HepG2 (cell line): ENCODE measurements around the gene CENPL. TPM values are rescaled to one million over a fixed set of nuclear protein-coding genes. Genes with fewer than 3 reads are reported as not detected.
A peak's percentile ranks its signal among the peaks of the same experiment; 100 is the strongest.

Experiments
- ELF3 ChIP-seq: IDR thresholded peaks from 2 replicates; pipeline ENCODE4 v1.6.1; 2016; ENCODE audit warnings: missing genetic modification reagents, missing compliant biosample characterization
- GABPA ChIP-seq, 2 experiments: IDR thresholded peaks; 2 replicates each; pipeline ENCODE4 v1.6.1; 2011 to 2016; ENCODE audit warnings: low read depth in 2 of 2, low read length in 1 of 2, missing biosample characterization in 1 of 2, missing genetic modification characterization in 1 of 2
- HOXA3 ChIP-seq: sonication (generic); formaldehyde crosslinking; IDR thresholded peaks from 2 replicates; pipeline ENCODE4 v1.5.0; 2020; ENCODE audit warnings: missing genetic modification reagents
- ISL2 ChIP-seq: sonication (generic); formaldehyde crosslinking; IDR thresholded peaks from 2 replicates; pipeline ENCODE4 v1.5.0; 2020; ENCODE audit warnings: missing genetic modification reagents
- KDM5B ChIP-seq: sonication (generic); formaldehyde crosslinking; IDR thresholded peaks from 2 replicates; pipeline ENCODE4 v1.4.0; 2020; ENCODE audit warnings: missing genetic modification reagents, mild to moderate bottlenecking, borderline replicate concordance
- NR2F1 ChIP-seq, 2 experiments: fragments of 450-650 bp in 1 of 2; formaldehyde crosslinking in 1 of 2; IDR thresholded peaks; 2 replicates each; pipeline versions ENCODE4 v1.5.0 to v1.6.1; 2016 to 2020; ENCODE audit warnings: mild to moderate bottlenecking in 1 of 2, missing compliant biosample characterization in 1 of 2, missing genetic modification reagents in 1 of 2, moderate library complexity in 1 of 2
- ONECUT2 ChIP-seq: sonication (generic); formaldehyde crosslinking; IDR thresholded peaks from 2 replicates; pipeline ENCODE4 v1.4.0; 2020; ENCODE audit warnings: missing genetic modification reagents
- PHF20 ChIP-seq: sonication (generic); formaldehyde crosslinking; IDR thresholded peaks from 2 replicates; pipeline ENCODE4 v1.5.0; 2020; ENCODE audit warnings: mild to moderate bottlenecking, missing genetic modification reagents
- RFX3 ChIP-seq: IDR thresholded peaks from 2 replicates; pipeline ENCODE4 v1.6.1; 2016; ENCODE audit warnings: missing biosample characterization, missing genetic modification reagents
- SIX4 ChIP-seq: sonication (generic); formaldehyde crosslinking; IDR thresholded peaks from 2 replicates; pipeline ENCODE4 v1.4.0; 2020; ENCODE audit warnings: missing genetic modification reagents
- SKI ChIP-seq: fragments of 450-650 bp; IDR thresholded peaks from one replicate; pipeline ENCODE4 v1.6.1; 2018; ENCODE audit warnings: mild to moderate bottlenecking; ENCODE audit not compliant: partially characterized antibody
- STAT5B ChIP-seq: sonication (generic); formaldehyde crosslinking; IDR thresholded peaks from 2 replicates; pipeline ENCODE4 v1.4.0; 2020; ENCODE audit warnings: missing genetic modification reagents
- TSC22D2 ChIP-seq: sonication (generic); formaldehyde crosslinking; IDR thresholded peaks from 2 replicates; pipeline ENCODE4 v1.5.1; 2020; ENCODE audit warnings: missing genetic modification reagents, mild to moderate bottlenecking, borderline replicate concordance
- ZFAT ChIP-seq: sonication (generic); formaldehyde crosslinking; conservative IDR thresholded peaks from 2 replicates; pipeline ENCODE4 v1.8.1; 2023; ENCODE audit warnings: missing genetic modification reagents, inconsistent platforms
- ZFP36 ChIP-seq: fragments of 150-350 bp; IDR thresholded peaks from 2 replicates; pipeline ENCODE4 v1.6.1; 2018; ENCODE audit warnings: borderline replicate concordance, low read length, low read depth; ENCODE audit not compliant: partially characterized antibody
- ZFP36L1 ChIP-seq: sonication (generic); formaldehyde crosslinking; IDR thresholded peaks from 2 replicates; pipeline ENCODE4 v1.8.0; 2022; ENCODE audit warnings: mild to moderate bottlenecking, missing genetic modification reagents, moderate library complexity
- ZFYVE20 ChIP-seq: sonication (generic); formaldehyde crosslinking; IDR thresholded peaks from 2 replicates; pipeline ENCODE4 v1.8.0; 2023; ENCODE audit warnings: low read depth, mild to moderate bottlenecking, moderate library complexity, missing genetic modification reagents, borderline replicate concordance
- ZNF225 ChIP-seq: sonication (generic); formaldehyde crosslinking; IDR thresholded peaks from 2 replicates; pipeline ENCODE4 v1.4.0; 2020; ENCODE audit warnings: mild to moderate bottlenecking, missing genetic modification reagents
- ZNF563 ChIP-seq: sonication (generic); formaldehyde crosslinking; IDR thresholded peaks from 2 replicates; pipeline ENCODE4 v1.8.0; 2022; ENCODE audit warnings: mild to moderate bottlenecking, moderate library complexity, missing genetic modification reagents
- ZNF776 ChIP-seq: sonication (generic); formaldehyde crosslinking; IDR thresholded peaks from 2 replicates; pipeline ENCODE4 v1.4.0; 2020; ENCODE audit warnings: mild to moderate bottlenecking, missing genetic modification reagents
- polyA plus RNA-seq, 8 experiments: library from polyadenylated mRNA; depleted of rRNA in 3 of 8; stranded (reverse) in 7 of 8; unstranded in 1 of 8; fragments of >200 nt; fragmentation: Illumina TruSeq in 4 of 8; extraction: Trizol in 4 of 8; gene quantifications; 2 replicates each; pipeline versions ENCODE4 v1.2.1 to v1.2.3, GENCODE V29; 2011 to 2016; ENCODE audit warnings: low read depth in 4 of 8, missing spikeins in 1 of 8, mixed read lengths in 1 of 8; ENCODE audit not compliant: insufficient read depth in 1 of 8
- total RNA-seq, 5 experiments: library from RNA; depleted of rRNA; stranded (reverse); fragments of >200 nt; fragmentation: Illumina TruSeq; extraction: Trizol; gene quantifications; 2 replicates each; pipeline ENCODE4 v1.2.3, GENCODE V29; 2016; ENCODE audit warnings: low read depth in 1 of 5
- TF ChIP-seq, protein P1 (sequence below): sonication (generic); formaldehyde crosslinking; IDR thresholded peaks from 2 replicates; pipeline ENCODE4 v1.8.0; 2022; ENCODE audit warnings: missing genetic modification reagents, low read depth, mild to moderate bottlenecking, borderline replicate concordance
- TF ChIP-seq, protein P2 (sequence below): sonication (generic); formaldehyde crosslinking; IDR thresholded peaks from 2 replicates; pipeline ENCODE4 v1.5.0; 2020; ENCODE audit warnings: mild to moderate bottlenecking, missing genetic modification reagents
- TF ChIP-seq, protein P3 (sequence below): sonication (generic); formaldehyde crosslinking; IDR thresholded peaks from 2 replicates; pipeline ENCODE4 v1.5.1; 2020; ENCODE audit warnings: mild to moderate bottlenecking, missing genetic modification reagents

The CENPL gene
- total and polyA plus RNA-seq, 2 of the 13 experiments (the other 11 are each of a cell fraction or from before 2014, with no cell fraction given), result 4.4 to 14.2 TPM

DNA sequence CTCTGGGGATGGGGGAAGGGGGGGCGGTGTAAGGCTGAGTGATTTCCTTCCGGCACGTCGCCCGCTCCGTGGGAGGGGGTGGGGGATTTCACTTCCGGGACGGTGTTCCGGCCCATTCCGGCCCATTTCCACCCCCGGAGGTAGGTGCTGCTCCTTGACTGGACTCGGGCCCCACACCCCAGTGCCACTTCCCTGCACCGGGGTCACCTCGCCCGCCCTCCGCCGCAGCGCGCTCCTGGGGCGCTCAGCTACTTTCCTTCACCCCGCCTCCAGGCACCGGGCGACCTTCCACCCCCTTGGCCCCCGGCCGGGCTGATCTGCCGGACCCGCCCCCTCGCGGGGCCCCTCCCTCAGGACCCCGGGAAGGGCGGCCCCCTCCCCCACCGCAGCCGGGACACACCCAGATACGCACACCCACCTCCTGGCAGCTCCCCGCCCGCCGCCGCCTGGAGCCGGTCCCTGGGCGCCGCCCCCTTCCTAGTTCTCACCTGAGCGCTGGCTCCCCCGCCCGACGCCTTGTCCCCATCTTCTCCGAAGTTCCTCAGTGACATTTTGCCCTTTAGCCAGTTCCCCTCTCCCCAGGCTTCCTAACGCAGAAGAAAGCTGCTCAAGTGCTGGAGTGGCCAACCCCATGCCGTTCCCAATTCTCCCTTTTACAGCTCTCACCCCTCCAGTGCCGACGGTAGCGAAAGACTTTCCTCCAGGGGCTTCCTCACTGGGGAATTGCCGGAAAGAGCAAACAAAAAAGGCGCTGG, 43.8 kb upstream of the CENPL start, which contains the start of gene ZBTB37 (continued):
- TF ChIP-seq, protein P1, sequence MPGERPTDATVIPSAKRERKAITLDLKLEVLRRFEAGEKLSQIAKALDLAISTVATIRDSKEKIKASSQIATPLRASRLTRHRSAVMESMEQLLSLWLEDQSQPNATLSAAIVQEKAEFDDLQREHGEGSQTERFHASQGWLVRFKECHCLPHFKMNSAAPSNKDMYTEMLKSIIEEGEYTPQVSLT (CRISPR knock-in tag), result no peak
- peak; percentile 52 for TF ChIP-seq HOXA3 (CRISPR knock-in tag)
- TF ChIP-seq, protein P2, sequence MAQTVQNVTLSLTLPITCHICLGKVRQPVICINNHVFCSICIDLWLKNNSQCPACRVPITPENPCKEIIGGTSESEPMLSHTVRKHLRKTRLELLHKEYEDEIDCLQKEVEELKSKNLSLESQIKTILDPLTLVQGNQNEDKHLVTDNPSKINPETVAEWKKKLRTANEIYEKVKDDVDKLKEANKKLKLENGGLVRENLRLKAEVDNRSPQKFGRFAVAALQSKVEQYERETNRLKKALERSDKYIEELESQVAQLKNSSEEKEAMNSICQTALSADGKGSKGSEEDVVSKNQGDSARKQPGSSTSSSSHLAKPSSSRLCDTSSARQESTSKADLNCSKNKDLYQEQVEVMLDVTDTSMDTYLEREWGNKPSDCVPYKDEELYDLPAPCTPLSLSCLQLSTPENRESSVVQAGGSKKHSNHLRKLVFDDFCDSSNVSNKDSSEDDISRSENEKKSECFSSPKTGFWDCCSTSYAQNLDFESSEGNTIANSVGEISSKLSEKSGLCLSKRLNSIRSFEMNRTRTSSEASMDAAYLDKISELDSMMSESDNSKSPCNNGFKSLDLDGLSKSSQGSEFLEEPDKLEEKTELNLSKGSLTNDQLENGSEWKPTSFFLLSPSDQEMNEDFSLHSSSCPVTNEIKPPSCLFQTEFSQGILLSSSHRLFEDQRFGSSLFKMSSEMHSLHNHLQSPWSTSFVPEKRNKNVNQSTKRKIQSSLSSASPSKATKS (CRISPR knock-in tag), result no peak
- no peak for TF ChIP-seq ZFYVE20 (CRISPR knock-in tag)
- TF ChIP-seq STAT5B (CRISPR knock-in tag), result no peak
- TF ChIP-seq RFX3 (CRISPR knock-in tag), result no peak
- TF ChIP-seq ELF3 (CRISPR knock-in tag), result peak; percentile 25; the same call in 1 of the 2 replicates
- peak; percentile 67 for TF ChIP-seq PHF20 (CRISPR knock-in tag)
- peak; percentile 82 for TF ChIP-seq ISL2 (CRISPR knock-in tag)
- TF ChIP-seq ONECUT2, result no peak
- no peak for TF ChIP-seq SIX4
- TF ChIP-seq GABPA (IDR thresholded peaks at IDR 0.05; ENCODE audit: low read depth, low read length), result peak; percentile 91
- peak; percentile 94 for TF ChIP-seq GABPA (CRISPR knock-in tag; IDR thresholded peaks at IDR 0.05; ENCODE audit: low read depth)
- TF ChIP-seq NR2F1 (CRISPR knock-in tag; IDR thresholded peaks at IDR 0.05), result peak in 1 of 2 experiments; percentile 8; a peak in 1 of 4 replicates
- TF ChIP-seq ZNF563 (CRISPR knock-in tag), result peak; percentile 67; the same call in 1 of the 2 replicates
- TF ChIP-seq ZFAT (CRISPR knock-in tag), result no peak
- no peak for TF ChIP-seq SKI
- peak; percentile 88 for TF ChIP-seq ZNF776 (CRISPR knock-in tag)
- TF ChIP-seq ZNF225, result no peak
- TF ChIP-seq ZFP36L1 (CRISPR knock-in tag), result peak; percentile 5; the same call in 1 of the 2 replicates
- no peak for TF ChIP-seq TSC22D2 (CRISPR knock-in tag)
- peak; percentile 58; the same call in 1 of the 2 replicates for TF ChIP-seq KDM5B (CRISPR knock-in tag)
- no peak for TF ChIP-seq ZFP36
- TF ChIP-seq, protein P3, sequence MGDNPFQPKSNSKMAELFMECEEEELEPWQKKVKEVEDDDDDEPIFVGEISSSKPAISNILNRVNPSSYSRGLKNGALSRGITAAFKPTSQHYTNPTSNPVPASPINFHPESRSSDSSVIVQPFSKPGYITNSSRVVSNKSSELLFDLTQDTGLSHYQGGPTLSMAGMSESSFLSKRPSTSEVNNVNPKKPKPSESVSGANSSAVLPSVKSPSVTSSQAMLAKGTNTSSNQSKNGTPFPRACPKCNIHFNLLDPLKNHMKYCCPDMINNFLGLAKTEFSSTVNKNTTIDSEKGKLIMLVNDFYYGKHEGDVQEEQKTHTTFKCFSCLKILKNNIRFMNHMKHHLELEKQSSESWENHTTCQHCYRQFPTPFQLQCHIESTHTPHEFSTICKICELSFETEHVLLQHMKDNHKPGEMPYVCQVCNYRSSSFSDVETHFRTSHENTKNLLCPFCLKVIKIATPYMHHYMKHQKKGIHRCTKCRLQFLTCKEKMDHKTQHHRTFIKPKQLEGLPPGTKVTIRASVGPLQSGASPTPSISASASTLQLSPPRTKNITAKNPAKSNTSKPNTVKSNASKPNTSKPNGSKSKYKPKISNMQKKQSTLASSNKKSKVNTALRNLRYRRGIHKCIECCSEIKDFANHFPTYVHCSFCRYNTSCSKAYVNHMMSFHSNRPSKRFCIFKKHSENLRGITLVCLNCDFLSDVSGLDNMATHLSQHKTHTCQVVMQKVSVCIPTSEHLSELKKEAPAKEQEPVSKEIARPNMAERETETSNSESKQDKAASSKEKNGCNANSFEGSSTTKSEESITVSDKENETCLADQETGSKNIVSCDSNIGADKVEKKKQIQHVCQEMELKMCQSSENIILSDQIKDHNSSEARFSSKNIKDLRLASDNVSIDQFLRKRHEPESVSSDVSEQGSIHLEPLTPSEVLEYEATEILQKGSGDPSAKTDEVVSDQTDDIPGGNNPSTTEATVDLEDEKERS, result no peak
